ENCODE measurements around the gene TMEM271.

Gene TMEM271

DNA sequence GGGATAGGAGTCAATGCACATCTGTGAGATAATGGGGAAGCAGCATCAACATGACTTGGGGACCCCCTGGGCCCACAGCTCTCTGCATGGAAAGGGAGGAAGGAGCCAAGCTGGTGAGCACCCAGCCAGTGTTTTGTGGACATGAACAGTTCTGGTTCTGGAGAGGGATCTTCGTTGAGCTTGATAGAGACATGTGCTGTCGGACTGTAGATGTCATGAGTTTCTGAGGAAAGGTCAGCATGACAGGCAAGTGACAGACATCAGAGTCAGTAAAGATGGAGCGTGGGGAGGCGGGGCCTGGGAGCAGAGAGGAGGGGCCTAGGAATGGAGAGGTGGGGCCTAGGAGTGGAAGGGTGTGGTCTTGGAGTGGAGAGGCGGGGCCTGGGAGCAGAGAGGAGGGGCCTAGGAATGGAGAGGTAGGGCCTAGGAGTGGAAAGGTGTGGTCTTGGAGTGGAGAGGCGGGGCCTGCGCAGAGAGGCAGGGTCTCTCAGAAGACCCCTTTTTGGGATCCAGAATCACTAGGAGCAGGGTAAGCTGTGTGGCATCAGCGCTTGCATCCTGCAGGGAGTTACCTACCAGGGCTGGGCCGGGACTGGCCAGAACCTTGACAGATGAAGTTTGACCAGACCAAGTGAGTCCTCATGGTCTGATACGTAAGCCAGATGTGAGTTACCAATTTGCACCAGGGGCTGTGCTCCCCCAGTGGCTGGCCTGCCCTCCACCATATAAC is 43.3 kb downstream of the TMEM271 start:
- no peak for DNase-seq

DNA sequence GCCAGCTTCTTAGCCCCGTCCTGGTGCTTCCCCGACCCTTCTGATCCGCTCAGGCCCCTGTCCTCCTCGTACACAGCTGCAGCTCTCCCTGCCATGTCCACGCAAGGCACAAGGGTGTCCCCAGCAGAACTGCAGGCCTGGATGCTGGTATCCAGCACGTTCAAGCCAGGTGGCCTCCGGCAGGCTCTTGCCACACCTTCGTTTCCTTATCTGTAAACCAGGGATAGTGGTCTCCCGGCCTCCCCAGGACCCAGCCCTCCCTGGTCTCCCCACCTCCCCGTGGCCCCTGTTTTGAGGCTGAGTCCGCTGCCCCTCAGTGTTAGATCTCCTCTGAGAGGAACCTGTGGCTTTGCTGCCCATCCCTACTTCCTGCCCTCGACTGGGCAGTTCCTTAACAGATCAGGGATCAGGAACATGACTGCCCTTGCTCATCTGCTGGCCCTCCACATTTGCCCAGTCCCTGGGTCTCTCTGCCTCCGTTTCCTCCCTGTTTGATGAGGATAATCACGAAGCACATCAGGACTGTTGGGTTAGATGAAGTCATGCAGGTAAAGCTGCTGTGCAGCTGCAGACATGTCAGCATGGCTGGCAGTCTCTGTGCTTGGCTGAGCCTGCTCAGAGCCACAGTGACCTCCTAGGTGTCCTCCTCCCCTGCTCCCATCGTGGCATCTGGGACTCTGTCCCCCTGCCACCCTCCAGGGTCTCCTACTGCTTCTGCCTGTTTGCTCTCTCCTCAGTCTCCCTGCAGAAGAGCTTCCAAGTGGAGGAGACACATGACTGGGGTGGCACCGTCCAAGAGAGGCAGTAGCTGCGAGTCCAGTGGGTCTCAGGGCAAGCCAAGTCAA is 44.2 kb downstream of the TMEM271 start:
- DNase-seq = no peak

DNA sequence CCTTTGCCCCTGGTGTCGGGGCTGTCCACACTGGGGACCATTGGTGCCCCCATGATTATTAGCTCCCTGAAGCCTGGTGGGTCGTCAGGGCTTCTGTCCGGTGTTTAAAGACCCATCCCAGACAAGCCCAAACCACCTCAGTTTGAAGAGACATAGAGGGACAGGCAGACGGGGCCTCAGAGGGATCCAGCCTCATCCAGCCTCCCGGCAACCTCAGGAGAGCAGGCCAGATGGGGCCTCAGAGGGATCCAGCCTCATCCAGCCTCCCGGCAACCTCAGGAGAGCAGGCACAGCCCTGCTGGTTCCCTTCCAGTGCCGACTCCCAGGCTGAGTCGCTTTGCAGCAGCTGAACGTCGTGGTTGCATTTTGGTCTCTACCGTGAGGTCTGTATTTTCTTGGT is 45.0 kb downstream of the TMEM271 start:
- DNase-seq = no peak

DNA sequence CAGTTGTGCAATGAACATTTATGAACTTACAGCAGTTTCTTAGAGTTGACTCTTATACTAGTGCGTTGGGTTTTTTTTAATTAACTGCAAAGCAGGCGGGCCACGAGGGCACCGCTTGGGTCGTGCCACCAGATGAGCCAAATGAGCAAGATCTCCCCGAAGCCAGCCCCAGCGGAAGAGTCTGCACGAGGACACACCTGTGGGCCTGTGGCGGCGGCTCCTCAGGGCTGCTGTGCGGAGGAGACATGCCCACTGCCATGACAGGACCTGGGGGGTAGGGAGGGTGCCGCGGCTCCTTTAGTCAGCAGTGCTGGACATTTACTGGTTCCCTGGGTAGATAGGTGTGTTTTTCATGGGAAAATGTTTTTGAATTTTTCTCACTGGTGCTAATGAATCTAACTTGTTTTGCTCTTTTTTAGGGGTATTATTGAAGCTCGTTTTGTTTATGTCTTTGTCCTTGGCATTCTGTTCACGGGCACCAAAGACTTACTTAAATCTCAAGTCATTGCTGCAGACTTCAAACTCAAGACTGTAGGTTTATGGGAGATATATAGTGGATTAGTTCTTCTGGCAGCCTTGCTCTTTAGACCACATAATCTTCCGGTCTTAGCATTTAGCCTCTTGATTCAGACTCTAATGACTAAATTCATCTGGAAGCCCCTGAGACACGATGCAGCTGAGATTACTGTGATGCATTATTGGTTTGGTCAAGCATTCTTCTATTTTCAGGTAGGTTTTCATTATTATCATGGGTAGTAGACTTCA is 45.9 kb downstream of the TMEM271 start:
- DNase-seq = no peak

DNA sequence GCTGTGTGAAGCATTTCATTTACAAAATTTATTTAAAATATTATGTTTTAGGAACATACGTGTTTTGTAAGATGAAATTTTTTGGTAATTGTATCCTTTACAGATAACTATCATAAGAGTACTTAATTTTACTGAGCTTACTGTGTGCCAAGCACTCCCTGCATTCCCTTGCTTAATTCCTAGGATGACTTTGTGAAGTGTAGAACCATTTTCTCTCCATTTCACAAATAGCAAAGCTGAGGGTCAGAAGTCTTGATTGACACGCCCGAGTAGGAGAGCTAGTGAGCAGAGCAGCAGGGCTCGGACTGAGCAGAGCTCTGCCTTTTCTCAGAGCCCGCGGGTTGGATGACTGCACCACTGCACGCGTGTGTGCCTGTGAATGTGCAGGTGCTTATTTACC is 46.5 kb downstream of the TMEM271 start:
- DNase-seq = no peak

DNA sequence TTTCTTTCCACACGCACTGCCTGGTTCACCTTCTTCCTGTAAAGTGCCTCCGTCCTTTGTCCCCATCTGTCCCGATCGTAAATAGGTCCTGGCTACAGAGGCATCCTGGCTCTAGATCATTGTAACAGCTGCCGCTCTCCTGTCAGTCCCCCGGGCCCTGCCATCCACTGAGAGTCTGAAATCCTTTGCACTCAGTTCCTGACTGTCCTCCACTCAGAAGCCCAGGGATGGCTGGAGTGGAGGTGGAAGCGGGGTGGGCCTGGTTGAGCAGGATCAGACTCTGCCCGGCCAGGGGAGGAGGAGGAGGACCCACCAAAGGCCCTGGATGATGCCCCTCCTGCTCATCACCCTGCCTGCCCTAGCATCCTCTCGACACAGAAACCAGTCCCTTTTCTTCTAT is 47.3 kb downstream of the TMEM271 start:
- DNase-seq = no peak

DNA sequence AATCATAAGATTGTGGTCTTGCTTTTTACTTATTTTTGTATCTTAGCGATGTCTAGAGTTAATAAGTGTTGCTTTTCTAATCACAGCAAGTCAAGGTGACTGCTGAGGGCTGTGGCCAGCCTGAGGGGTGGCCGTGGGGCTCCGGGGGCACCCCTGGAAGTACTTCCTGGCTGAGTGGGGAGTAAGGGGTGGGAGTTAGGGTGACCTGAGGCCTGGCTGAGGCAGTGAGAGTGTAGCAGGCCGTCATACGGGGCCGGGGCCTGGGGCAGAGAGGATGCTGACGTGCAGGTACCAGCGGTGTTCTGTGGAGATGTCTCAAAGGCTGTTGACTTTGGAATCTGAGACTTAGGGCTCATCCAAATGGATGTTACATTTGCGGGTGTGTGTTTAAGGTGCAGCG is 47.8 kb downstream of the TMEM271 start:
- DNase-seq = no peak

DNA sequence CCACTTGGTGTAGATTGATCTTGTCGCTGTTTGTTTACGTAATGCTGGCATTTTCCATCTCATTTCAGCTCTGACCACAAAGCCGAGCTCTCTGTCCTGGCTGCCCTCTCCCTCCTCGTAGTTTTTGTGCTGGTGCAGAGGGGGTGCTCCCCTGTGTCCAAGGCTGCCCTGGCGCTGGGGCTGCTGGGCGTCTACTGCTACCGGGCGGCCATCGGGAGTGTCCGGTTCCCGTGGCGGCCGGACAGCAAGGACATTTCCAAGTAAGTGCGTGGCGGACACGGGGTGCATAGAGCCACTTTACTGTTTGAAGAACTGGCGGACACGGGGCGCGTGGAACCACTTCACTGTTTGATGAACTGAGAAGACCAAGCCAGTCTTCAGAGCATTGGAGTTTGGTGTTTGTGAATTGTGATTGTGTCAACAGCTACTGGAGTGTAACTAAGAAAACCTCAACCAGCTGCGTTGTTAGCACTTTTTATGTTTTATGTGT is 49.1 kb downstream of the TMEM271 start:
- no peak for DNase-seq

DNA sequence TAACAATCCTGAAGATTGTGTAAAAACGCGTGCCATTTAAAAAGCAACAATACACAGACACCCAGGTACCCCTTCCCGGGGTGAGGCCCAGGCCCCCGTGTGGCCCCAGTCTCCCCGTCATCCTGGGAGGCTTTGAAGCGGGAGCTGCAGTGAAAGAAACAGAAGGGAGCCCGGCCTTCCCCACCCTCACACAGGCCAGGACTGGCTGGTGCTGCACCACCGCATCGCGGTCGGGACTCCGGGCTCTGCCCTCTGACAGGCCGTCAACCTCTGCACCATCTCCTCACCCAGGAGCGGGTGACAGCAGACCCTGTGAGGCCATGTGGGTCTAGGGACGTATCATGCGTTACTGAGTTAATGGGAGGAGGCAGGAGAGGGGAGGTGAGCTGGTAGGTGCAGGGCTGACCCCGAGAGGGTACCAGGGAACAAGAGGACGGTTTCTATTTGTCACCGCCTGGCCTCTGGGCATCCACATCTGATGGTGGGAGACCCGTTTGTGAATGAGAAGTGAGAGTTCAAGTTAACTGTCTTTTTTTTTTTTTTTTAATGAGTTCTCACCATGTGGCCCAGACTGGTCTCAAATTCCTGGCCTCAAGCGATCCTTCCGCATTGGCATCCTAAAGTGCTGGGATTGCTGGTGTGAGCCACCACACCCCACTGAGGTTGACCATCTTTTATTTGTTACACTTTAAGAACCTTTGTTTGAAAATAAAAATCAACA is 49.7 kb downstream of the TMEM271 start:
- no peak for DNase-seq

DNA sequence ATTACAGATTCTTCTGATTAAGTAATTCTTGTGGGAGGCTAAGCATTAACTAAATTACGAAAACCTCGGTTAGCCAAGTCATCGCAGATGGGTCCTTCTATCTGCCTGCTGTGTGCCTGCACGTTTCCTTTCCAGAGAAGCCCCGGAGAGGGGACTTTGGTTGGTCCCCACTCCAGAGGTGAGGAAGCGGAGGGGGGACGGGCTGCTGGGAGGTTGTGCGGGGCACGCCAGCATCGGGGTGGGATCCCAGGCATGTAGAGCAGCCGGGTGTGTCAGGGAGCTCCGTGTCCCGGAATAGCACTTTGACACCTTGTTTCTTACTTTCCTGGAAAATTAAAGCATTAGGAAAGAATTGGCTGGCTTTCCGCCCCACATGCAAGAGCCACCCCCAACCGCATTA is 50.4 kb downstream of the TMEM271 start:
- DNase-seq = no peak

DNA sequence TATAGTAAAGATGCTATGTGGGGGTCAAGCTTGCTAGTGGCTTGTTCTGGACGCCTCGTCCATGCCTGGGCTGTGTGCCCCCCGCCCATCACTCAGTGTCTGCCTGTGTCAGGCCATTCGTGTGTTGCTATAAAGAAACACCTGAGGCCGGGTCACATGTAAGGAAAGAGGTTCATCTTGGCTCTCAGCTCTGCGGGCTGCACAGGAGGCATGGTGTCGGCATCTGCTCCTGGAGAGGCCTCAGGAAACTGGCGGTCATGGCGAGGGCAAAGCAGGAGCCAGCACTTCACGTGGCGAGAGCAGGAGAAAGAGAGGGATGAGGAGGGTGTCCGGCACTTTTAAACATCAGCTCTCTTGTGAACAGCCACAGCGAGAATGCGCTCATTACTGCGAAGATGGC is 51.9 kb downstream of the TMEM271 start:
- no peak for DNase-seq
